Thyroid gland (tissue), 4 donors: ENCODE results near the gene TJP1.

Experiments
- CTCF ChIP-seq, 6 experiments: fragments of 200-600 bp in 3 of 6; fragments of 450-650 bp in 3 of 6; sonication (generic) in 3 of 6; IDR thresholded peaks; one replicate each; pipeline ENCODE4 v1.5.1; 2016 to 2019; ENCODE audit warnings: antibody characterized with exemption in 6 of 6, mild to moderate bottlenecking in 2 of 6, inconsistent platforms in 1 of 6, moderate library complexity in 1 of 6
- POLR2A ChIP-seq, 2 donors: fragments of 450-650 bp; IDR thresholded peaks; one replicate each; pipeline ENCODE4 v1.6.1; 2017; ENCODE audit warnings: antibody characterized with exemption in 2 of 2, mild to moderate bottlenecking in 2 of 2, moderate library complexity in 1 of 2

GRCh38 chr15:29669823-29670222, 152.4 kb downstream of the TJP1 start:
- no peak for TF ChIP-seq POLR2A (IDR thresholded peaks at IDR 0.05)
- no peak for TF ChIP-seq CTCF (IDR thresholded peaks at IDR 0.05)
